HUES64 (cell line): ENCODE measurements around the gene CREG2.
A peak's percentile ranks its signal among the peaks of the same experiment; 100 is the strongest.

Experiments
- H3K27ac ChIP-seq: 2 replicates; pipeline ENCODE4 v1.7.0; 2013; ENCODE audit warnings: low read depth, low read length, inconsistent platforms
- H3K27me3 ChIP-seq: 2 replicates; pipeline ENCODE4 v1.6.1; 2013; ENCODE audit warnings: mild to moderate bottlenecking, low read length; ENCODE audit not compliant: insufficient read depth
- H3K36me3 ChIP-seq: 2 replicates; pipeline ENCODE4 v1.6.1; 2013; ENCODE audit warnings: mild to moderate bottlenecking, low read length; ENCODE audit not compliant: insufficient read depth
- H3K4me1 ChIP-seq: 2 replicates; pipeline ENCODE4 v1.6.1; 2013; ENCODE audit warnings: mild to moderate bottlenecking, low read length, moderate library complexity; ENCODE audit not compliant: insufficient read depth
- H3K4me3 ChIP-seq: 2 replicates; pipeline ENCODE4 v1.5.1; 2013; ENCODE audit warnings: mild to moderate bottlenecking, low read length, moderate library complexity
- H3K9ac ChIP-seq: 2 replicates; pipeline ENCODE4 v1.6.1; 2013; ENCODE audit warnings: mild to moderate bottlenecking, low read depth, low read length
- H3K9me3 ChIP-seq: 2 replicates; pipeline ENCODE4 v1.6.1; 2013; ENCODE audit warnings: low read depth, low read length; ENCODE audit not compliant: insufficient read depth
- whole genome bisulfite sequencing: fragments of 150-250, 120-280 bp; methylation state at CpG from one replicate; pipeline ENCODE4 v1.1.7; 2013; ENCODE audit warnings: missing lambda C conversion rate; 5-methylcytosine and 5-hydroxymethylcytosine counted together

CREG2 gene

GRCh38 chr2:101396316-101396717 is 9.0 kb upstream of the CREG2 start:
- WGBS = 95% methylated on average over 1 of the region's 2 CpGs
- Histone ChIP-seq H3K9me3 (no peaks in the 10 kb centered on the region), H3K9ac (no peak overlapping the region), H3K4me1 (peaks cover 11% of the 10 kb centered on the region; the same call in 1 of the 2 replicates), H3K4me3 (no peak overlapping the region), H3K36me3 (no peaks in the 10 kb centered on the region), H3K27me3 (no peaks in the 10 kb centered on the region), H3K27ac (no peak overlapping the region)

- 90% methylated on average over 6 of the region's 6 CpGs for WGBS
- Histone ChIP-seq H3K4me1 (peaks cover 11% of the 10 kb centered on the region; the same call in 1 of the 2 replicates), H3K9me3 (no peaks in the 10 kb centered on the region), H3K27ac (no peak overlapping the region), H3K4me3 (no peak overlapping the region), H3K36me3 (no peaks in the 10 kb centered on the region), H3K27me3 (no peaks in the 10 kb centered on the region), H3K9ac (no peak overlapping the region)
Measured at GRCh38 chr2:101395545-101396315, 8.4 kb upstream of the CREG2 start.

GRCh38 chr2:101388232-101388631 is 929 bp upstream of the CREG2 start:
- peaks cover 45% of the 10 kb centered on the region for H3K27me3 ChIP-seq
- no peaks in the 10 kb centered on the region for H3K4me1 ChIP-seq
- no peaks in the 10 kb centered on the region for H3K9me3 ChIP-seq
- 57% methylated on average over 4 of the region's 4 CpGs for WGBS
- no peak overlapping the region for H3K27ac ChIP-seq
- H3K9ac ChIP-seq = no peak overlapping the region
- no peak overlapping the region for H3K4me3 ChIP-seq
- no peaks in the 10 kb centered on the region for H3K36me3 ChIP-seq

- H3K9ac ChIP-seq = peak overlapping the region; percentile 64; the same call in 1 of the 2 replicates
- no peaks in the 10 kb centered on the region for H3K4me1 ChIP-seq
- no peak overlapping the region for H3K27ac ChIP-seq
- H3K36me3 ChIP-seq = no peaks in the 10 kb centered on the region
- WGBS = 2% methylated on average over 45 of the region's 45 CpGs
- peaks cover 45% of the 10 kb centered on the region for H3K27me3 ChIP-seq
- H3K4me3 ChIP-seq = peak overlapping the region; percentile 78
- no peaks in the 10 kb centered on the region for H3K9me3 ChIP-seq
Measured at GRCh38 chr2:101386599-101387150, 628 bp downstream of the CREG2 start.

GRCh38 chr2:101383016-101383541 is 4.2 kb downstream of the CREG2 start:
- H3K36me3 ChIP-seq = no peaks in the 10 kb centered on the region
- 83% methylated on average over 7 of the region's 7 CpGs for WGBS
- H3K9me3 ChIP-seq = no peaks in the 10 kb centered on the region
- H3K9ac ChIP-seq = no peak overlapping the region
- no peaks in the 10 kb centered on the region for H3K4me1 ChIP-seq
- H3K27ac ChIP-seq = no peak overlapping the region
- H3K4me3 ChIP-seq = no peak overlapping the region
- H3K27me3 ChIP-seq = peaks cover 39% of the 10 kb centered on the region

GRCh38 chr2:101382442-101382841 is 4.9 kb downstream of the CREG2 start:
- Histone ChIP-seq H3K9ac (no peak overlapping the region), H3K9me3 (no peaks in the 10 kb centered on the region), H3K36me3 (no peaks in the 10 kb centered on the region), H3K27ac (no peak overlapping the region), H3K4me1 (no peaks in the 10 kb centered on the region), H3K4me3 (no peak overlapping the region), H3K27me3 (peaks cover 32% of the 10 kb centered on the region)
- WGBS = 78% methylated on average over 2 of the region's 2 CpGs

- H3K27ac ChIP-seq = no peak overlapping the region
- no peaks in the 10 kb centered on the region for H3K9me3 ChIP-seq
- no peaks in the 10 kb centered on the region for H3K4me1 ChIP-seq
- peaks cover 12% of the 10 kb centered on the region for H3K27me3 ChIP-seq
- no peak overlapping the region for H3K4me3 ChIP-seq
- no peaks in the 10 kb centered on the region for H3K36me3 ChIP-seq
- WGBS = 93% methylated on average over 11 of the region's 11 CpGs
- no peak overlapping the region for H3K9ac ChIP-seq
Measured at GRCh38 chr2:101380376-101380775, 6.9 kb downstream of the CREG2 start.

- no peaks in the 10 kb centered on the region for H3K4me1 ChIP-seq
- H3K36me3 ChIP-seq = no peaks in the 10 kb centered on the region
- 94% methylated on average over 2 of the region's 2 CpGs for WGBS
- 0 out of 2 replicates have a peak, but pooled peaks cover 3% of the 10 kb centered on the region for H3K27me3 ChIP-seq
- H3K27ac ChIP-seq = no peak overlapping the region
- no peak overlapping the region for H3K4me3 ChIP-seq
- no peaks in the 10 kb centered on the region for H3K9me3 ChIP-seq
- H3K9ac ChIP-seq = no peak overlapping the region
Measured at GRCh38 chr2:101379091-101379490, 8.2 kb downstream of the CREG2 start.

- H3K9ac ChIP-seq = no peak overlapping the region
- no peak overlapping the region for H3K27ac ChIP-seq
- no peaks in the 10 kb centered on the region for H3K36me3 ChIP-seq
- WGBS = 84% methylated on average over 9 of the region's 9 CpGs
- no peaks in the 10 kb centered on the region for H3K9me3 ChIP-seq
- H3K4me3 ChIP-seq = no peak overlapping the region
- H3K27me3 ChIP-seq = no peaks in the 10 kb centered on the region
- no peaks in the 10 kb centered on the region; the same call in 1 of the 2 replicates for H3K4me1 ChIP-seq
Measured at GRCh38 chr2:101375653-101376052, 11.7 kb downstream of the CREG2 start.

- WGBS = 90% methylated on average over 7 of the region's 7 CpGs
- Histone ChIP-seq H3K27me3 (no peaks in the 10 kb centered on the region), H3K27ac (no peak overlapping the region), H3K9ac (no peak overlapping the region), H3K36me3 (no peaks in the 10 kb centered on the region), H3K4me1 (no peaks in the 10 kb centered on the region; the same call in 1 of the 2 replicates), H3K4me3 (no peak overlapping the region), H3K9me3 (no peaks in the 10 kb centered on the region)
Measured at GRCh38 chr2:101374821-101375561, 12.3 kb downstream of the CREG2 start.

- no peaks in the 10 kb centered on the region for H3K36me3 ChIP-seq
- H3K4me3 ChIP-seq = no peak overlapping the region
- H3K9ac ChIP-seq = no peak overlapping the region
- no CpG with 5 or more reads among the region's 1 CpG for WGBS
- no peaks in the 10 kb centered on the region; the same call in 1 of the 2 replicates for H3K4me1 ChIP-seq
- no peak overlapping the region for H3K27ac ChIP-seq
- H3K9me3 ChIP-seq = no peaks in the 10 kb centered on the region
- no peaks in the 10 kb centered on the region for H3K27me3 ChIP-seq
Measured at GRCh38 chr2:101372792-101373191, 14.5 kb downstream of the CREG2 start.
